K562 (cell line): Measurements from ENCODE around the gene HLA-DOA. TPM values are rescaled to one million over a fixed set of nuclear protein-coding genes. Genes with fewer than 3 reads are reported as not detected.

ENCODE experiments used
- ATAC-seq: fragments of 200-7000 bp; cut with Tn5 transposase; 3 replicates; pipeline ENCODE4 v1.9.1; 2020; ENCODE audit warnings: moderate library complexity
- BruUV-seq: library from RNA; stranded (reverse); fragments of 400-500 nt; replicated peaks from 2 replicates; lab custom pipeline; 2021; lab: Mats Ljungman, UMichigan
- CTCF ChIA-PET: fragments of 300-600 bp; formaldehyde crosslinking; extraction: SDS; loops from one replicate; lab custom pipeline; 2021; ENCODE audit warnings: low intra/inter-chr PET ratio; lab: Yijun Ruan, JAX
- POLR2A ChIA-PET: fragments of 300-600, 350-650 bp; sonication (Branson Sonifier 250); formaldehyde crosslinking; extraction: SDS; loops from one replicate; lab custom pipeline; 2021; ENCODE audit warnings: antibody characterized with exemption, inconsistent platforms; lab: Yijun Ruan, JAX
- DNase-seq, 4 experiments: peaks; one replicate each; pipeline versions ENCODE4 v3.0.0 to v3.0.0-alpha.2; 2011 to 2018; ENCODE audit warnings: low spot score in 3 of 4, mixed read lengths in 3 of 4; ENCODE audit errors: extremely low read depth in 1 of 4
- FAIRE-seq: peaks from 2 replicates; lab custom pipeline; 2011; peaks lifted over from hg19 to GRCh38; lab: Jason Lieb, UNC
- H2AFZ ChIP-seq: 2 replicates; pipeline ENCODE4 v1.6.0; 2011; ENCODE audit warnings: low read depth, low read length, control low read depth, inconsistent platforms
- H3K27ac ChIP-seq: fragments of 200-600 bp; 3 replicates; pipeline ENCODE4 v1.8.0; 2011; ENCODE audit warnings: low read depth, mild to moderate bottlenecking, control low read depth, inconsistent platforms, low read length, moderate library complexity, mixed read lengths; ENCODE audit errors: extremely low read depth
- H3K27me3 ChIP-seq, 2 experiments: fragments of 300-600 bp in 1 of 2; 2 replicates in 1 of 2; 3 replicates in 1 of 2; pipeline versions ENCODE4 v1.6.0 to v1.8.0; 2011; ENCODE audit warnings: inconsistent platforms in 2 of 2, low read length in 2 of 2, mild to moderate bottlenecking in 1 of 2, mixed read lengths in 1 of 2, moderate library complexity in 1 of 2; ENCODE audit not compliant: control insufficient read depth in 2 of 2, insufficient read depth in 2 of 2
- H3K36me3 ChIP-seq: fragments of 300-600 bp; 3 replicates; pipeline ENCODE4 v1.8.0; 2011; ENCODE audit warnings: mild to moderate bottlenecking, low read length, inconsistent platforms; ENCODE audit not compliant: control insufficient read depth, insufficient read depth
- H3K4me1 ChIP-seq, 2 experiments: fragments of 200-600 bp in 1 of 2; replicated peaks in 1 of 2; 2 replicates in 1 of 2; 3 replicates in 1 of 2; pipeline versions ENCODE4 v1.5.1 to v1.8.0; 2011; ENCODE audit warnings: inconsistent platforms in 2 of 2, low read length in 2 of 2, mild to moderate bottlenecking in 1 of 2, mixed read lengths in 1 of 2, moderate library complexity in 1 of 2; ENCODE audit not compliant: control insufficient read depth in 2 of 2, insufficient read depth in 2 of 2
- H3K4me2 ChIP-seq: 2 replicates; pipeline ENCODE4 v1.6.1; 2011; ENCODE audit warnings: low read length, control low read depth, inconsistent platforms, mixed read lengths; ENCODE audit not compliant: insufficient read depth
- H3K4me3 ChIP-seq: fragments of 200-600 bp; sonication (generic), shearing (Covaris generic); 2 replicates; pipeline ENCODE4 v1.5.1; 2016; ENCODE audit warnings: control low read depth, inconsistent platforms
- H3K79me2 ChIP-seq: fragments of 200-600 bp; 3 replicates; pipeline ENCODE4 v1.8.0; 2011; ENCODE audit warnings: low read length, inconsistent platforms; ENCODE audit not compliant: control insufficient read depth, insufficient read depth
- H3K9ac ChIP-seq, 2 experiments: 2 replicates each; pipeline versions ENCODE4 v1.6.0 to v1.6.1; 2011; ENCODE audit warnings: low read depth in 2 of 2, low read length in 2 of 2, control low read depth in 1 of 2, inconsistent platforms in 1 of 2, mild to moderate bottlenecking in 1 of 2, mixed read lengths in 1 of 2; ENCODE audit not compliant: insufficient read depth in 1 of 2
- H3K9me1 ChIP-seq: one replicate; pipeline ENCODE4 v1.6.0; 2011; ENCODE audit warnings: inconsistent platforms, mild to moderate bottlenecking, low read length, moderate library complexity; ENCODE audit not compliant: control insufficient read depth, insufficient read depth
- H3K9me3 ChIP-seq: replicated peaks from 2 replicates; pipeline ENCODE4 v1.5.1; 2011; ENCODE audit warnings: low read depth, low read length, inconsistent platforms; ENCODE audit not compliant: control insufficient read depth, insufficient read depth
- H4K20me1 ChIP-seq: replicated peaks from 2 replicates; pipeline ENCODE4 v1.6.1; 2011; ENCODE audit warnings: low read length, inconsistent platforms, mixed read lengths; ENCODE audit not compliant: control insufficient read depth, insufficient read depth
- ATF6 ChIP-seq: sonication (generic); formaldehyde crosslinking; IDR thresholded peaks from 2 replicates; pipeline ENCODE4 v1.4.0; 2020; ENCODE audit warnings: mild to moderate bottlenecking, missing genetic modification reagents
- FOXM1 ChIP-seq, 2 experiments: fragments of 450-650 bp in 1 of 2; sonication (generic) in 1 of 2; formaldehyde crosslinking in 1 of 2; IDR thresholded peaks; 2 replicates each; pipeline versions ENCODE4 v1.6.1 to v1.9.0; 2017 to 2022; ENCODE audit warnings: low read depth in 2 of 2, mild to moderate bottlenecking in 2 of 2, missing genetic modification reagents in 1 of 2, moderate library complexity in 1 of 2
- PKNOX1 ChIP-seq: fragments of 450-650 bp; IDR thresholded peaks from 2 replicates; pipeline ENCODE4 v1.6.1; 2016
- ZBTB5 ChIP-seq: fragments of 450-650 bp; IDR thresholded peaks from 2 replicates; pipeline ENCODE4 v1.6.1; 2017; ENCODE audit warnings: antibody characterized with exemption
- WGBS: fragments of 100-300 bp; shearing (Covaris generic); methylation state at CpG from one replicate; pipeline ENCODE4 v1.1.6; 2016; ENCODE audit warnings: low coverage, mixed read lengths; ENCODE audit not compliant: insufficient coverage; ENCODE audit errors: missing lambda C conversion rate; 5-methylcytosine and 5-hydroxymethylcytosine counted together
- in situ Hi-C: fragments of 300-500 bp; cut with MboI; formaldehyde crosslinking; loops from 4 replicates; pipeline ENCODE4 v1.15.0; 2018; ENCODE audit warnings: inconsistent platforms, mixed read lengths
- intact Hi-C: fragments of 100-400 bp; cut with micrococcal nuclease; formaldehyde crosslinking; loops from 2 replicates; pipeline ENCODE4 v1.14.2; 2022
- polyA plus RNA-seq, 8 experiments: library from polyadenylated mRNA; depleted of rRNA in 4 of 8; stranded (reverse) in 5 of 8; unstranded in 3 of 8; fragments of >200 nt; fragmentation: Nextera tagmentation in 2 of 8; fragmentation: Illumina TruSeq in 1 of 8; extraction: Ambion mirVana in 2 of 8; extraction: Trizol in 1 of 8; gene quantifications; 2 replicates each; pipeline versions ENCODE4 v1.2.1 to v1.2.3, GENCODE V29; 2011 to 2014; ENCODE audit warnings: inconsistent platforms in 1 of 8, missing spikeins in 1 of 8
- total RNA-seq, 7 experiments: library from RNA; depleted of rRNA in 6 of 7; stranded (reverse); fragments of >200 nt in 6 of 7; fragmentation: Illumina TruSeq in 2 of 7; extraction: Trizol in 2 of 7; gene quantifications; 2 replicates each; pipeline versions ENCODE4 v1.2.1 to v1.2.3, GENCODE V29; 2011 to 2021; ENCODE audit warnings: low replicate concordance in 1 of 7

HLA-DOA gene
- total and polyA plus RNA-seq, 9 of the 15 experiments (the other 6 are each of a cell fraction or from before 2014, with no cell fraction given), result 0.07 TPM; not detected in 8

- no peak for TF ChIP-seq ZBTB5
Measured at GRCh38 chr6:32991972-32992371, 17.4 kb downstream of the HLA-DOA start (continued).

- intact Hi-C loops, result no loop called here
- 6% methylated on average over 1 of the region's 1 CpG for WGBS
- H2AFZ ChIP-seq, result no peak overlapping the region
- H3K4me1 ChIP-seq, result peaks cover 0 to 1% of the 10 kb centered on the region in 2 experiments; a peak in 2 of 5 replicates
- H3K9ac ChIP-seq, result no peak overlapping the region
- H3K4me3 ChIP-seq, result no peak overlapping the region
- H3K27me3 ChIP-seq, result peaks cover 11 to 15% of the 10 kb centered on the region in 2 experiments; a peak in 4 of 5 replicates
- no peak overlapping the region for H3K4me2 ChIP-seq
- no peaks in the 10 kb centered on the region for H3K79me2 ChIP-seq
- BruUV-seq, result no TSS peak
- 0 out of 2 replicates have a peak, but pooled peaks have one; percentile 25 for TF ChIP-seq FOXM1 (IDR thresholded peaks at IDR 0.05; ENCODE audit: low read depth)
- no peak for TF ChIP-seq FOXM1 (CRISPR knock-in tag; IDR thresholded peaks at IDR 0.05; ENCODE audit: low read depth)
- TF ChIP-seq ATF6 (CRISPR knock-in tag), result no peak
- TF ChIP-seq PKNOX1, result peak; percentile 75
- TF ChIP-seq, all 486 proteins: peak for 2
- FAIRE-seq (no peak), ATAC-seq (no peak), DNase-seq (no peak)
- Histone ChIP-seq H3K9me1 (no peaks in the 10 kb centered on the region), H3K27ac (no peak overlapping the region), H3K9me3 (no peaks in the 10 kb centered on the region), H3K36me3 (no peaks in the 10 kb centered on the region), H4K20me1 (peaks cover 3% of the 10 kb centered on the region; the same call in 1 of the 2 replicates)
- ChIA-PET CTCF (interaction anchor here (0.6 kb wide), 1 partner anchor 104 kb away, joined by 3 read pairs; no protein-coding TSS in a partner anchor), POLR2A (interaction anchor here (1.2 to 12.5 kb wide), 4 partner anchors 9 to 76 kb away, joined by 3 to 384 read pairs (median 6); partner anchors contain the start of gene BRD2)
- in situ Hi-C loops, result loop anchor here (5.0 to 10.0 kb wide), 2 partner anchors 55 to 102 kb away; no protein-coding TSS in a partner anchor
Measured at GRCh38 chr6:32989368-32989767, 20.0 kb downstream of the HLA-DOA start.
